Thyroid gland (tissue), 4 donors: Measurements from ENCODE around the gene USP34.

Source experiments
- POLR2A ChIP-seq, 2 donors: fragments of 450-650 bp; IDR thresholded peaks; one replicate each; pipeline ENCODE4 v1.6.1; 2017; ENCODE audit warnings: antibody characterized with exemption in 2 of 2, mild to moderate bottlenecking in 2 of 2, moderate library complexity in 1 of 2
- TF ChIP-seq, protein P1 (sequence below), 6 experiments: fragments of 200-600 bp in 3 of 6; fragments of 450-650 bp in 3 of 6; sonication (generic) in 3 of 6; IDR thresholded peaks; one replicate each; pipeline ENCODE4 v1.5.1; 2016 to 2019; ENCODE audit warnings: antibody characterized with exemption in 6 of 6, mild to moderate bottlenecking in 2 of 6, inconsistent platforms in 1 of 6, moderate library complexity in 1 of 6

GRCh38 chr2:61419129-61419528, 51.8 kb downstream of the USP34 start:
- TF ChIP-seq, protein P1, sequence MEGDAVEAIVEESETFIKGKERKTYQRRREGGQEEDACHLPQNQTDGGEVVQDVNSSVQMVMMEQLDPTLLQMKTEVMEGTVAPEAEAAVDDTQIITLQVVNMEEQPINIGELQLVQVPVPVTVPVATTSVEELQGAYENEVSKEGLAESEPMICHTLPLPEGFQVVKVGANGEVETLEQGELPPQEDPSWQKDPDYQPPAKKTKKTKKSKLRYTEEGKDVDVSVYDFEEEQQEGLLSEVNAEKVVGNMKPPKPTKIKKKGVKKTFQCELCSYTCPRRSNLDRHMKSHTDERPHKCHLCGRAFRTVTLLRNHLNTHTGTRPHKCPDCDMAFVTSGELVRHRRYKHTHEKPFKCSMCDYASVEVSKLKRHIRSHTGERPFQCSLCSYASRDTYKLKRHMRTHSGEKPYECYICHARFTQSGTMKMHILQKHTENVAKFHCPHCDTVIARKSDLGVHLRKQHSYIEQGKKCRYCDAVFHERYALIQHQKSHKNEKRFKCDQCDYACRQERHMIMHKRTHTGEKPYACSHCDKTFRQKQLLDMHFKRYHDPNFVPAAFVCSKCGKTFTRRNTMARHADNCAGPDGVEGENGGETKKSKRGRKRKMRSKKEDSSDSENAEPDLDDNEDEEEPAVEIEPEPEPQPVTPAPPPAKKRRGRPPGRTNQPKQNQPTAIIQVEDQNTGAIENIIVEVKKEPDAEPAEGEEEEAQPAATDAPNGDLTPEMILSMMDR (IDR thresholded peaks at IDR 0.05): no peak
- no peak for TF ChIP-seq POLR2A (IDR thresholded peaks at IDR 0.05)
